ENCODE data around the gene MCRS1.

Gene MCRS1

DNA sequence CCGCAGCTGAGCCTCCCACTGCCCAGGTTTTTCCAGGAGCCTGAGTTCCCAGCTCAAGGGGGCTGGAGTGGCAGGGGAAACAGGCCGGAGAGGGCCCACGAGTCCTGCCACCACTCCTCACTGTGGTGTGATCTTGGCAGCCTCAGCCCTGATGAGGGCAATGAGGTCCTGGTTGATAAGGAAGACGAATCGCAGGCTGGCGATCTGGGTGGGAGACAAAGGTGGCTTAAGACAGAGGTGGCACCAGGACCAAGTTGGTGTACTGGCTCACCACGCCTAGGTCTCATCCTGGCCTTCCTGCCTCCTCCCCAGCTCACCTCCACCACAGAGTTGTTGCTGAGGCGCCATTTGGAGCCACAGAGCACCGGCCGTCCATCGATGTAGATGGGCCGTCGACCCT, 9.4 kb downstream of the MCRS1 start:
- in situ Hi-C loops (cut with HindIII; ENCODE audit: low sequenced_read_pairs) = loop anchor here (5.0 kb wide), 1 partner anchor 46 kb away; no protein-coding TSS in a partner anchor

- in situ Hi-C loops (cut with HindIII; ENCODE audit: low sequenced_read_pairs) = loop anchor here (5.0 kb wide), 1 partner anchor 46 kb away; no protein-coding TSS in a partner anchor
These were observed 10.1 kb downstream of the MCRS1 start for GRCh38 chr12:49557917-49558215.

GRCh38 chr12:49557187-49557916, 10.6 kb downstream of the MCRS1 start:
- in situ Hi-C loops (cut with HindIII; ENCODE audit: low sequenced_read_pairs) = loop anchor here (5.0 kb wide), 1 partner anchor 45 kb away; no protein-coding TSS in a partner anchor

DNA sequence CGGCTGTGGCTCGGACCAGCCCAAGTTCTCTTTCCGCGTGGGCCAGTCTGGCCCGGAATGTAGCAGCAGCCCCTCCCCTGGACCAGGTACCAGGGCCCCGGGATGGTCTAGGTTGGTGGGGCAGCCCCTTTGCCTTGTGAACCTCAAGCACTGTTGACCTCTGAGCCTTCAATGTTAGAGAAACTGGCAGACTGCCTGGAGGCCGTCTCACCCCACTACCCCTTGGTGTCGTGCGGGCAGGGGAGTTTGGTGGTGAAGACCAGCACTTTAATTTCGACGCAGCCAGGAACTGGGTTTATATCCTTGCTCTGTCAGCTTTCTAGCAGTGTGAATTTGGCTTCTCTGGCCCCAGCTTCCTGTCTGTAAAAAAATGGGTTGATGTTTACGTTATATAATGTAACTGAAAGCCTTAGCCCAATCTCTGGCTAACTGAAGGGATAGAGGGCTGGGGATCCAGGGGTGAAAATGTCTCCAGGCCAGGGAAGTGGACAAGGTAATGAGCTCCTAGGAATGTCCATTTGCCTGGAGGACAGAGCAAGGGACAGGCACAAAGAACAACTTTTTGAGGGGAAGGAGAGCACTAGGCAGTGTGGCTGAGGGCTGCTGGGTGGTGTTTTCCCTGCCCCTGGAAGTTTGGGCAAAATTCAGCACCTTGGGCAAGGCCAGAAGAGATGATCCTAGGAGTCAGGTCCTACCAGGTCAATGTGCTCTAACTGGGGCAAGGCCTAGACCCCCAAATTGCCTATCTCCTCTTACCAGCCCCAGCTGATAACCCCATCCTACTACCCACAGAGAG, 11.4 kb downstream of the MCRS1 start:
- in situ Hi-C loops (cut with HindIII; ENCODE audit: low sequenced_read_pairs) = loop anchor here (5.0 kb wide), 1 partner anchor 44 kb away; no protein-coding TSS in a partner anchor

- in situ Hi-C loops (cut with HindIII; ENCODE audit: low sequenced_read_pairs) = loop anchor here (5.0 kb wide), 1 partner anchor 44 kb away; no protein-coding TSS in a partner anchor
These were observed 12.1 kb downstream of the MCRS1 start for GRCh38 chr12:49555631-49556390.

GRCh38 chr12:49554266-49554665, 13.7 kb downstream of the MCRS1 start:
- in situ Hi-C loops (cut with HindIII; ENCODE audit: low sequenced_read_pairs) = no loop called here

DNA sequence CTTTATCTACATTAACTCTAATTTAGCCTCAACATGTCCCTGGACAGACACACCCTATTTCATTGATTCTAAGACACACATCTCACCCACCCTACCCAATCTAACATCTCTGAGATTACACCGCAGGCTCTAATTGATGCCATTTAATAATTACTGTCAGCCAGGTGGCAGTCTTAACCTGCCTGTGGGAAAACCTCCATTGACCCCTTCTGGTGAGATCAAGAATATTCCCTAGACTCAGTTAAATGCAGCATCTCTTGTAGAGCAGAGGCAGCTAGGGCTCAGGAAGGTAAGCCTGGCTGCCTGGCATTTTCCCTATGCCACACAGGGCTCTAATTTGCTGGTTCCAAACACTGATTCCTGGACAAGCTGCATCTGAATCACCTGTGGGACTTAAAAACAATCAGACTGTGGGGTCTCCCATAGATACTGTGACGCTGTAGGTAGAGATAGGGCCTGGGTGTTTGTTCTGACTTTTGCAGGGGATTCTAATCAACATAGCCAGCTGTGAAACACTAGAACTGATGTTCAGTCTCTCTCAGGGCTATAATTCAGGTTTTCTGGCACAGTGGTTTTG, 14.3 kb downstream of the MCRS1 start:
- in situ Hi-C loops (cut with HindIII; ENCODE audit: low sequenced_read_pairs) = no loop called here

- in situ Hi-C loops (cut with HindIII; ENCODE audit: low sequenced_read_pairs) = no loop called here
These were observed 15.0 kb downstream of the MCRS1 start for GRCh38 chr12:49552899-49553298.

- in situ Hi-C loops (cut with HindIII; ENCODE audit: low sequenced_read_pairs) = no loop called here
These were observed 15.5 kb downstream of the MCRS1 start for GRCh38 chr12:49552425-49552824.

DNA sequence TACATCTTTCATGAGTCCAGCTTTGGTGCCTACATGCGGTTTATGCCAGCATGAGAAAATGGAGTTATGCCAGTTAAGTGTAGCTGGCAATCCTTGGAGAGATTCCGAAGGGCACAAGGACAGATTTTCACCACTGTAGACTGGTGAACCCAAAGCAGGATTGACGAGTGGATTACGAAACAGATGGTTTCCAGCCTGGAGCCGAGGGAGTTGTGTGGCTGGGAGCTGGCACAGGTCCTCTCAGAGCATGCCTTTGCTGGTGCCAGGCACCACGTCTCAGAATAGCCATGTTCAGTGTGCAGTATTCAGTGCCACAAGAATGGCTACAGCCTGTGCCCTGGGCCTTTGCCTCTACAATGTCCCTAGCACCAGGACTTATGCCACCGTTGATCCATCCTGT, 15.9 kb downstream of the MCRS1 start:
- in situ Hi-C loops (cut with HindIII; ENCODE audit: low sequenced_read_pairs) = no loop called here

DNA sequence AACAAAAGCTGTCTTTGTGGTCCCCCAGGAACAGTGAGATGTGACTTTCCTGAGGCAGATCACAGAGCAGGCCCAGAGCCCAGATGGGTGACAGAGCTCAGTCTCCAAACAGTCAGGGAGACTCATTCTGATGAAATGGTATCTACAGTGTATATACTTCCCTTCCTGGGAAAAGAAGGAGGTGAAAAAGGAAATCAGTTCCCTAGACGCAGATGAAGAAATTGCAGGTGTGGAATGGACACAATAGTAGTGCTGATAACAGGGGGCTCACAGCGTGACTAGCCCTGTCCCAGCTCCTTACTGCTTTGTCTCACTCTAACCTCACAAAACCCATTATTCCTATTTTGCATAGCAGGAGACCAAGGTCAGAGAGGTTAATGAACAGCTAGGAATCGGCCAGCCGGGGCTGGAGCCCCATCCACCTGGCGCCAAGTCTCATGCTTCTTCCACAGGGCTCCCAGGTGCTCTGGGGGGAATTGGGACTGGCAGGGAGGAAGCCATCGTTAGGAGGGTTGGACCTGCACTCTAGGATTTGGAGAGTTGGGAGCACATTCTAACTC, 17.2 kb downstream of the MCRS1 start:
- in situ Hi-C loops (cut with HindIII; ENCODE audit: low sequenced_read_pairs) = no loop called here

DNA sequence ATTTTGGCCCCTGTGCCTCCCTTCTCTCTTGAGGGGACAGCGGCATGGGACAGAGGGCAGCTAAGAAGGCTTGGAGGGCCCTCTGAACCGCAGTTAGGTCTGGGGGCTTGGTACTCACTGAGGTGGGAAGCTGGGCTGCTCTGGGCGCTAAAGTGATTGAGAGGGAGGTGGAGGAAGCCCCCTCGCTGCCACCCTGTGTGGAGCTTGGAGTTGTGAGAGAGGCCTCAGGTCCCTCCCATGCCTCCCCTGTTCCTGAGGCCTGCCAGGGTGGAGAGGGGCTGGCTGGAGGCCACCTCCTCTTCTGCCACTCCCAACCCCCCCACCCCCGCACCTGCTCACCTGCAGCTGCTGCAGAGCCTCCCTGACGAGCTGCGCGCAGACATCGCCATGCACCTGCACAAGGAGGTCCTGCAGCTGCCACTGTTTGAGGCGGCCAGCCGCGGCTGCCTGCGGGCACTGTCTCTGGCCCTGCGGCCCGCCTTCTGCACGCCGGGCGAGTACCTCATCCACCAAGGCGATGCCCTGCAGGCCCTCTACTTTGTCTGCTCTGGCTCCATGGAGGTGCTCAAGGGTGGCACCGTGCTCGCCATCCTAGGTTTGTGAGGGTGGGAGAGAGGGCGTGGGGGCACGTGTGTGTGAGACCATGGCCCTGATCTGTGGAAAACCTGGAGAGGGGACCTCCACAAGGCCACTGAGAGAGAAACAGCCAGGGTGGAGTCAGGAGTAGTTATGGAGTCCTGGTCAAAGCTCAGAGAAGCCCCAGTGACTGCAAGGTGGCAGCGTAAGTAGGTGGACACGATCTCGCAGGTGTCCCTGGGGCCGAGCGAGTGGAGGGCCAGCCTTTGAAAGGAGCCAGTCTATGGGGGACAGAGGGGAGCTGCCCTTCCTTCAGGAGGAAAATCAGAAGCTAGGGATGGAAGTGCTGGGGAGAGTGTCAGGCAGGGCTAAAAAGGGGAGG, 17.9 kb downstream of the MCRS1 start:
- in situ Hi-C loops (cut with HindIII; ENCODE audit: low sequenced_read_pairs) = no loop called here

GRCh38 chr12:49548822-49549648, 18.9 kb downstream of the MCRS1 start:
- in situ Hi-C loops (cut with HindIII; ENCODE audit: low sequenced_read_pairs) = no loop called here

- in situ Hi-C loops (cut with HindIII; ENCODE audit: low sequenced_read_pairs) = no loop called here
These were observed 19.5 kb downstream of the MCRS1 start for GRCh38 chr12:49548481-49548821.

- in situ Hi-C loops (cut with HindIII; ENCODE audit: low sequenced_read_pairs) = no loop called here
These were observed 20.8 kb downstream of the MCRS1 start for GRCh38 chr12:49547090-49547690.

GRCh38 chr12:49546481-49546880, 21.5 kb downstream of the MCRS1 start:
- in situ Hi-C loops (cut with HindIII; ENCODE audit: low sequenced_read_pairs) = no loop called here

GRCh38 chr12:49545815-49546214, 22.1 kb downstream of the MCRS1 start:
- in situ Hi-C loops (cut with HindIII; ENCODE audit: low sequenced_read_pairs) = no loop called here

Measured in endothelial cell of hepatic sinusoid (primary cell).